ENCODE measurements around the gene KCNK7. TPM values are rescaled to one million over a fixed set of nuclear protein-coding genes. Genes with fewer than 3 reads are reported as not detected.

KCNK7 gene
- total and polyA plus RNA-seq, 2 donors (not counting 3 experiments of a cell fraction or from before 2014, with no cell fraction given), result 0.17 to 0.60 TPM

GRCh38 chr11:65554842-65555430 lies 40.7 kb downstream of the KCNK7 start:
- ChIA-PET CTCF (interaction anchor here (0.8 to 3.2 kb wide), 3 partner anchors 8 to 17 kb away, joined by 4 to 21 read pairs (median 5); partner anchors contain the start of gene FAM89B), POLR2A (no interaction called here)
- peaks cover 22% of the 10 kb centered on the region for H3K79me2 ChIP-seq (ENCODE audit: control insufficient read depth, insufficient read depth, low read length)
- H3K27ac ChIP-seq (ENCODE audit: insufficient read depth, low read depth, low read length), result no peak overlapping the region
- TF ChIP-seq JUN (IDR thresholded peaks at IDR 0.05; ENCODE audit: borderline replicate concordance, insufficient read depth, insufficient read length, low read depth) (no peak), EZH2 (IDR thresholded peaks at IDR 0.05; ENCODE audit: borderline replicate concordance, low read depth, low read length, severe bottlenecking) (no peak), GATA2 (IDR thresholded peaks at IDR 0.05; ENCODE audit: insufficient read depth, insufficient read length, low read depth, low read length) (no peak), CTCF (IDR thresholded peaks at IDR 0.05; ENCODE audit: extremely low read depth in 1 of 2, insufficient read depth in 1 of 2, low read depth in 1 of 2, low read length in 2 of 2) (no peak)
- H3K27me3 ChIP-seq (ENCODE audit: control insufficient read depth in 2 of 2, insufficient read depth in 2 of 2, low read length in 2 of 2), result no peaks in the 10 kb centered on the region
- no peaks in the 10 kb centered on the region for H3K9me1 ChIP-seq (replicated peaks; ENCODE audit: control insufficient read depth, extremely low read depth, insufficient read depth, low read length)
- dilution Hi-C loops (cut with MboI; ENCODE audit: extremely low pct_ligation_motif_present, low sequenced_read_pairs), result no loop called here
- H3K9me3 ChIP-seq (replicated peaks; ENCODE audit: control insufficient read depth, insufficient read depth, low read length), result no peaks in the 10 kb centered on the region
- peaks cover 0 to 21% of the 10 kb centered on the region in 2 experiments for H3K36me3 ChIP-seq (ENCODE audit: control insufficient read depth in 2 of 2, extremely low read depth in 1 of 2, insufficient read depth in 2 of 2, low read length in 2 of 2)
- no peak overlapping the region for H2AFZ ChIP-seq (ENCODE audit: low read depth, low read length)
- H3K4me2 ChIP-seq (ENCODE audit: insufficient read depth, low read length), result no peak overlapping the region
- H3K9ac ChIP-seq (replicated peaks; ENCODE audit: extremely low read depth, insufficient read depth, low read length), result no peak overlapping the region
- no peak for FAIRE-seq
- H4K20me1 ChIP-seq (replicated peaks; ENCODE audit: control insufficient read depth, extremely low read depth, insufficient read depth, low read length), result no peaks in the 10 kb centered on the region
- no TSS peak for BruUV-seq (replicated peaks)
- no peak for DNase-seq (ENCODE audit: low read depth, low spot score)
- peaks cover 40% of the 10 kb centered on the region for H3K4me1 ChIP-seq (ENCODE audit: control insufficient read depth, extremely low read depth, insufficient read depth, low read length)
- no peak overlapping the region for H3K4me3 ChIP-seq (replicated peaks in 1 of 3; ENCODE audit: insufficient read depth in 1 of 3, low read depth in 1 of 3, low read length in 3 of 3)
- intact Hi-C loops (cut with micrococcal nuclease), result no loop called here

Data from endothelial cell of umbilical vein (primary cell).